ENCODE results near the gene VWA2. TPM values are rescaled to one million over a fixed set of nuclear protein-coding genes. Genes with fewer than 3 reads are reported as not detected.

The VWA2 gene
- polyA plus RNA-seq, 1 of the 3 experiments (the other 2 are of a cell fraction), result not detected

DNA sequence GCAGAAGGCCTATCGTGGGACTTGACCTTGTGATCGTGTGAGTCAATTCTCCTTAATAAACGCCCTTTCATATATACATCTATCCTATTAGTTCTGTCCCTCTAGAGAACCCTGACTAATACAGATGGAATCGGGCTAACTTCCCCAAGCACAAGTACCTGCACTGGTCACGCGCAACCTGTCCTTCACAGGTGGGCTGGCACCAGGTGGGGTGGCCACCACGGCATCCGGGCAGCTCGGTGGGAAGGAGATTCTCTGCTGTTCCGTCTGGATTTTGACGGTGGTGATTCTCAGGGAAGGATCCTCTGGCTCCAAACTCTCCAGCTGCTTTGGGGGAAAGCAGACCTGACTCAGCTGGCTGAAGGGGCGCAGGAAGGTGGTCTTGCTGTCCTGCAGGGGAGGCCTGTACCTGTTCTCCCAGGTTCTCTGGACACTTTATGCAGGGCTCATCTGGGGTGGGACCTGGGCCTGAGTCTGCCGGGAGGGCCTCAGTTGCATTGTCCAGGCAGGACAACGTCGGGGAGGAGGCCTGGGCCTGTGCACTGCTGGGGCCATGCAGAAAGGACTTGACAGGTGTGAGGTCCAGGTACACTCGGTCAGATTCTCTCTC is 61.1 kb downstream of the VWA2 start:
- ChIA-PET POLR2A (no interaction called here), CTCF (interaction anchor here (1.5 to 2.0 kb wide), 3 partner anchors 29 to 170 kb away, joined by 3 to 4 read pairs (median 4); no protein-coding TSS in a partner anchor)
- Histone ChIP-seq H3K27ac (ENCODE audit: low read depth in 2 of 2, low read length in 1 of 2) (no peak overlapping the region), H3K79me2 (ENCODE audit: insufficient read depth) (no peaks in the 10 kb centered on the region), H3K9ac (no peak overlapping the region), H3F3A (replicated peaks; ENCODE audit: insufficient read depth) (no peaks in the 10 kb centered on the region), H2AFZ (ENCODE audit: low read depth) (no peak overlapping the region), H3K9me3 (0 out of 2 replicates have a peak, but pooled peaks cover 2% of the 10 kb centered on the region), H3K9me2 (no peaks in the 10 kb centered on the region), H3K4me1 (ENCODE audit: control insufficient read depth in 1 of 2, insufficient read depth in 2 of 2, low read depth in 1 of 2, low read length in 1 of 2) (peaks cover 0 to 8% of the 10 kb centered on the region in 2 experiments; a peak in 1 of 4 replicates), H3K27me3 (ENCODE audit: insufficient read depth) (no peaks in the 10 kb centered on the region), H3K4me3 (ENCODE audit: low read depth in 2 of 2, low read length in 1 of 2) (no peak overlapping the region), H4K20me1 (ENCODE audit: insufficient read depth) (no peaks in the 10 kb centered on the region), H3K4me2 (no peak overlapping the region), H3K36me3 (replicated peaks in 1 of 2; ENCODE audit: control insufficient read depth in 1 of 2, insufficient read depth in 2 of 2, low read length in 1 of 2) (no peaks in the 10 kb centered on the region)
- no peak for DNase-seq
- TF ChIP-seq FOXJ3 (CRISPR knock-in tag; IDR thresholded peaks at IDR 0.05) (no peak), TCF12 (IDR thresholded peaks at IDR 0.05) (no peak), GATA2 (CRISPR knock-in tag; IDR thresholded peaks at IDR 0.05) (no peak), ELF1 (IDR thresholded peaks at IDR 0.05) (no peak)
- TF ChIP-seq, protein P1, sequence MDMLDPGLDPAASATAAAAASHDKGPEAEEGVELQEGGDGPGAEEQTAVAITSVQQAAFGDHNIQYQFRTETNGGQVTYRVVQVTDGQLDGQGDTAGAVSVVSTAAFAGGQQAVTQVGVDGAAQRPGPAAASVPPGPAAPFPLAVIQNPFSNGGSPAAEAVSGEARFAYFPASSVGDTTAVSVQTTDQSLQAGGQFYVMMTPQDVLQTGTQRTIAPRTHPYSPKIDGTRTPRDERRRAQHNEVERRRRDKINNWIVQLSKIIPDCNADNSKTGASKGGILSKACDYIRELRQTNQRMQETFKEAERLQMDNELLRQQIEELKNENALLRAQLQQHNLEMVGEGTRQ (IDR thresholded peaks at IDR 0.05; ENCODE audit: borderline replicate concordance, low read depth, low read length), result no peak
- TF ChIP-seq, protein P2, sequence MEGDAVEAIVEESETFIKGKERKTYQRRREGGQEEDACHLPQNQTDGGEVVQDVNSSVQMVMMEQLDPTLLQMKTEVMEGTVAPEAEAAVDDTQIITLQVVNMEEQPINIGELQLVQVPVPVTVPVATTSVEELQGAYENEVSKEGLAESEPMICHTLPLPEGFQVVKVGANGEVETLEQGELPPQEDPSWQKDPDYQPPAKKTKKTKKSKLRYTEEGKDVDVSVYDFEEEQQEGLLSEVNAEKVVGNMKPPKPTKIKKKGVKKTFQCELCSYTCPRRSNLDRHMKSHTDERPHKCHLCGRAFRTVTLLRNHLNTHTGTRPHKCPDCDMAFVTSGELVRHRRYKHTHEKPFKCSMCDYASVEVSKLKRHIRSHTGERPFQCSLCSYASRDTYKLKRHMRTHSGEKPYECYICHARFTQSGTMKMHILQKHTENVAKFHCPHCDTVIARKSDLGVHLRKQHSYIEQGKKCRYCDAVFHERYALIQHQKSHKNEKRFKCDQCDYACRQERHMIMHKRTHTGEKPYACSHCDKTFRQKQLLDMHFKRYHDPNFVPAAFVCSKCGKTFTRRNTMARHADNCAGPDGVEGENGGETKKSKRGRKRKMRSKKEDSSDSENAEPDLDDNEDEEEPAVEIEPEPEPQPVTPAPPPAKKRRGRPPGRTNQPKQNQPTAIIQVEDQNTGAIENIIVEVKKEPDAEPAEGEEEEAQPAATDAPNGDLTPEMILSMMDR (IDR thresholded peaks at IDR 0.05), result no peak
- 87% methylated on average over 10 of the region's 16 CpGs for WGBS (ENCODE audit: low lambda C conversion rate)

DNA sequence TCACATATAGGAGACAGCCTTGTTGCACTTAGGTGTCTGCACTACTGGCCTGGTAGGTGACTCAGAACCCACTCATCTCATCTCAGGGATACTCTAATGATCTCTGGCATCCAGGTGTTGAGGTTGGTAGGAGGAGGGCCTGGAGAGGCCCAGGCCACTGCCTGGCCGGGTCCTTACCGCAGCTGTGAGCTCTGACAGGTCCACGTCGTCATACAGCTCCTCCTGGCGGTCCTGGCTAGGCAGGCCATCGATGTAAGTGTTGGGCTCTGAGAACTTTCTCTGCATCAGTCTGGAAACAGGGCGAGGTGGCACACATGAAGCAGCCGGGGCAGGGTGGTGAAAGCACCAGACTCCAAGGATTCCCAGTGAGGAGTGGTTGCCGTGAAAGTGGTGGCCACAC is 62.1 kb downstream of the VWA2 start:
- peaks cover 0 to 11% of the 10 kb centered on the region in 2 experiments; a peak in 1 of 4 replicates for H3K4me1 ChIP-seq (ENCODE audit: control insufficient read depth in 1 of 2, insufficient read depth in 2 of 2, low read depth in 1 of 2, low read length in 1 of 2)
- no peaks in the 10 kb centered on the region for H3K79me2 ChIP-seq (ENCODE audit: insufficient read depth)
- H3K4me3 ChIP-seq (ENCODE audit: low read depth in 2 of 2, low read length in 1 of 2), result no peak overlapping the region
- no peak overlapping the region for H3K27ac ChIP-seq (ENCODE audit: low read depth in 2 of 2, low read length in 1 of 2)
- 82% methylated on average over 7 of the region's 9 CpGs for WGBS (ENCODE audit: low lambda C conversion rate)
- H3K9ac ChIP-seq, result no peak overlapping the region
- no peak overlapping the region for H2AFZ ChIP-seq (ENCODE audit: low read depth)
- ChIA-PET CTCF (interaction anchor here (2.0 kb wide), 1 partner anchor 30 kb away, joined by 4 read pairs; no protein-coding TSS in a partner anchor), POLR2A (no interaction called here)
- H3K4me2 ChIP-seq, result no peak overlapping the region
- no peaks in the 10 kb centered on the region for H4K20me1 ChIP-seq (ENCODE audit: insufficient read depth)
- no peaks in the 10 kb centered on the region for H3K27me3 ChIP-seq (ENCODE audit: insufficient read depth)
- no peaks in the 10 kb centered on the region for H3K9me2 ChIP-seq
- no peaks in the 10 kb centered on the region for H3K36me3 ChIP-seq (replicated peaks in 1 of 2; ENCODE audit: control insufficient read depth in 1 of 2, insufficient read depth in 2 of 2, low read length in 1 of 2)
- no peaks in the 10 kb centered on the region for H3K9me3 ChIP-seq
- H3F3A ChIP-seq (replicated peaks; ENCODE audit: insufficient read depth), result no peaks in the 10 kb centered on the region
- TF ChIP-seq FOXJ3 (CRISPR knock-in tag; IDR thresholded peaks at IDR 0.05) (no peak), NFIC (IDR thresholded peaks at IDR 0.05; ENCODE audit: borderline replicate concordance) (no peak), FOXM1 (IDR thresholded peaks at IDR 0.05; ENCODE audit: low read depth) (no peak)
- TF ChIP-seq, protein P2 (IDR thresholded peaks at IDR 0.05), result no peak
- DNase-seq, result no peak

All from SK-N-SH (cell line).